ENCODE measurements around the gene ARSK.

DNA sequence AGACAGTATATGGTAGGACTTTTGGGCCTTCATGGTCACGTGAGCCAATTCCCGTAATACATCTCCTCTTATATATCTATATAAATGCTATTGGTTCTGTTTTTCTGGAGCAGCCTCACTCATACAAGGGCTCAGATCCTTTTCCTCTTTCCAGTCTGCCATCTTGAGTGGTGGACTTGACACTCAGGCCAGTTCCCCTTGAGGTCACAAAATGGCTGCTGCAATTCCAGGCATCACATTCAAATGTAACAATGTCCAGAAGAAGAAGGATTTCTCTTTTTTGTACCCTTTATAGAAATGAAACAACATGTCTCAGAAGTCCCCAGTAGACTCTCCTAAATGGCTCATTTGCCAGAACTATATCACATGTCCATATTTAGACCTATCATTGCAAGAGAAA lies 69.5 kb downstream of the ARSK start:
- TF ChIP-seq POLR2A (IDR thresholded peaks at IDR 0.05), result no peak
- TF ChIP-seq, protein P1, sequence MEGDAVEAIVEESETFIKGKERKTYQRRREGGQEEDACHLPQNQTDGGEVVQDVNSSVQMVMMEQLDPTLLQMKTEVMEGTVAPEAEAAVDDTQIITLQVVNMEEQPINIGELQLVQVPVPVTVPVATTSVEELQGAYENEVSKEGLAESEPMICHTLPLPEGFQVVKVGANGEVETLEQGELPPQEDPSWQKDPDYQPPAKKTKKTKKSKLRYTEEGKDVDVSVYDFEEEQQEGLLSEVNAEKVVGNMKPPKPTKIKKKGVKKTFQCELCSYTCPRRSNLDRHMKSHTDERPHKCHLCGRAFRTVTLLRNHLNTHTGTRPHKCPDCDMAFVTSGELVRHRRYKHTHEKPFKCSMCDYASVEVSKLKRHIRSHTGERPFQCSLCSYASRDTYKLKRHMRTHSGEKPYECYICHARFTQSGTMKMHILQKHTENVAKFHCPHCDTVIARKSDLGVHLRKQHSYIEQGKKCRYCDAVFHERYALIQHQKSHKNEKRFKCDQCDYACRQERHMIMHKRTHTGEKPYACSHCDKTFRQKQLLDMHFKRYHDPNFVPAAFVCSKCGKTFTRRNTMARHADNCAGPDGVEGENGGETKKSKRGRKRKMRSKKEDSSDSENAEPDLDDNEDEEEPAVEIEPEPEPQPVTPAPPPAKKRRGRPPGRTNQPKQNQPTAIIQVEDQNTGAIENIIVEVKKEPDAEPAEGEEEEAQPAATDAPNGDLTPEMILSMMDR (IDR thresholded peaks at IDR 0.05), result no peak
